KOPT-K1 (cell line): ENCODE measurements around the gene SLC44A1.
A peak's percentile ranks its signal among the peaks of the same experiment; 100 is the strongest.

Experiments used
- H3K27ac ChIP-seq: fragments of 200-600 bp; sonication (generic); 2 replicates; pipeline ENCODE4 v1.5.1; 2016; ENCODE audit warnings: antibody characterized with exemption, mild to moderate bottlenecking, low read depth, low read length; ENCODE audit not compliant: poor library complexity, severe bottlenecking
- H3K36me3 ChIP-seq: fragments of 200-600 bp; sonication (generic); 2 replicates; pipeline ENCODE4 v1.5.1; 2017; ENCODE audit warnings: antibody characterized with exemption, mild to moderate bottlenecking, low read length, moderate library complexity; ENCODE audit not compliant: insufficient read depth
- H3K9me3 ChIP-seq: fragments of 200-600 bp; sonication (generic); 2 replicates; pipeline ENCODE4 v1.5.1; 2017; ENCODE audit warnings: antibody characterized with exemption, low read length, mild to moderate bottlenecking; ENCODE audit not compliant: insufficient read depth, poor library complexity, severe bottlenecking

SLC44A1 gene

DNA sequence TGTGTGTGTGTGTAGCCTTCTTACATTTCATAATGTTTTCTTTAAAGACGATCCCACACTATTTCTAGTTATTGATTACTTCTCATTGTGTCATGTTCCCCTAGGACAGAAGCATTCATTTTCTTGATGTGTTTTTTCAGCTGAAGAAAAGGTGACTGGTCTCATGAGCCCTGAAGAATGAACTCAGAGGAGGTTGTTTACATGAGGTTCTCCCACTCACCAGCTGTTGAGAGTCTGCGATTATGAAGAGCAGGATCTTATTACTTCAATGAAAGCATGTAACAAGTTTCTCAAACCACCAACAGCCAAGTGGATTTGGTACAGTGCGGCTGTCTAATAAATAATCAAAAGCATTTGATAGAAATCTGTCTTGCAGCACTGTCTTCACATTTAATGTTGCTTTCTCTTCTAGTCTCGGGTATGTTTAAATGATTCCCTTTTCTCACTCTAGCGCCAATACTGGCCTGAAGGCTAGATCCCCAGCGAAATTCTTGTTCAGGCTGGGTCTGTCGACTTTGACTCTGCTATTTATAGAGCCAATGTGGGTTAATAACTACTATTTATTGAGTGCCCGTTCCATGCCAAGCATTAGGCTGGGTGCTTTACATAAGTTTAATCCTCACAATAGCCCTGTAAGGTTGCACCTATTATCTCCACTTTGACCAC, 193.8 kb downstream of the SLC44A1 start:
- Histone ChIP-seq H3K9me3 (no peaks in the 10 kb centered on the region), H3K36me3 (no peaks in the 10 kb centered on the region), H3K27ac (no peak overlapping the region)

DNA sequence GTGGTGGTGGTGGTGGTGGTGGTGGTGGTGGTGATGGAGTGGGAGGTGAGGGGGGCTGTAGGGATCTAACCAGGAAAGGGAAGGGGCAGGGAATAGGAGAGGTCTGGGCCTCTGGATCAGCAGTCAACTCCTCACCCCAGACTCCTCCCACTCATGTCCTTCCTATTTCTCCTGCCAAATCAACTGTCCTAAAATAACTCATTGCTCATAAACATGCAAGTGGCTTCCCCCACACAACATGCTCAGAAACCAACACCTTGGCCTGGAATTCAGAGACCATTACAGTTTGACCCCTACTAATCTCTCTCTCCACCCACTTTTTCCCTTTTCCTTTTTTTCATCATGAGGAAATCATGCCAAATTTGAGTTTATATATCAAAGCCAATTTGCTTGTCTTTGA, 195.0 kb downstream of the SLC44A1 start:
- H3K36me3 ChIP-seq = no peaks in the 10 kb centered on the region
- no peaks in the 10 kb centered on the region for H3K9me3 ChIP-seq
- H3K27ac ChIP-seq = no peak overlapping the region

DNA sequence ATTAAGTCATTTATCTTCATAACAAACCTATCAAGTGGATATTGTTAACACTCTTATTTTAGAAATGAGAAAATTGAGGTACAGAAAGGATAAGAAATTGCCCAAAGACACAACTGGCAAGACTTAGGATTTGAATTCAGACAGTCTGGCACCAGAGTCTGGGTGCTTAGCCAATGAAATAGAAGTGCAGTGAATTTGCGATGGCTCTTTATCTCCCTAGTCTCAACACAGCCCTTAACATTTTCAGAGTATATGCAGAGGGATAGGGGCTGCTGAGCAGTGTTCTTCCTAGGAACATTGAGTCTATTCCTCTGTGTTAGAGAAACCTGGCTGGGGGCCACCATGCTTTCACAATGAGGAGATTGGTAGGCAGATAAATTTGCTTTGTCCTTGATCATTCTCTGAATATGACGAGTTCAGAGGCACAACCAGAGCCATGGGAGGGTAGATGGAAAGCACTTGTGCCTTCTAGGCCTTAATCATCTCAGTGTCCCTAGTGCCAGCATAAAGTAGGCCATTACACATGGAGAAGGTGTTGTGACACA, 197.2 kb downstream of the SLC44A1 start:
- H3K36me3 ChIP-seq = no peaks in the 10 kb centered on the region
- H3K27ac ChIP-seq = no peak overlapping the region
- H3K9me3 ChIP-seq = no peaks in the 10 kb centered on the region

DNA sequence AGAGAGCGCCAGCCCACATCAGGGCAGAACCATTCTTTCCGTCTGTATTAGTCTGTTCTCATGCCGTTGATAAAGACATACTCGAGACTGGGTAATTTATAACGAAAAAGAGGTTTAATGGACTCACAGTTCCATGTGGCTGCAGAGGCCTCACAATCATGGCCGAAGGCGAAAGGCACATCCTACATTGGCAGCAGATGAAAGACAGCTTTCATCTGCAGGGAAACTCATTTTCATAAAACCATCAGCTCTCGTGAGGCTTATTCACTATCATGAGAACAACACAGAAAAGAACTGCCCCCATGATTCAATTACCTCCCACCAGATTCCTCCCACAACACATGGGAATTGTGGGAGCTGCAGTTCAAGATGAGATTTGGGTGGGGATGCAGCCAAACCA, 198.7 kb downstream of the SLC44A1 start:
- H3K27ac ChIP-seq = no peak overlapping the region
- H3K9me3 ChIP-seq = no peaks in the 10 kb centered on the region
- no peaks in the 10 kb centered on the region for H3K36me3 ChIP-seq

DNA sequence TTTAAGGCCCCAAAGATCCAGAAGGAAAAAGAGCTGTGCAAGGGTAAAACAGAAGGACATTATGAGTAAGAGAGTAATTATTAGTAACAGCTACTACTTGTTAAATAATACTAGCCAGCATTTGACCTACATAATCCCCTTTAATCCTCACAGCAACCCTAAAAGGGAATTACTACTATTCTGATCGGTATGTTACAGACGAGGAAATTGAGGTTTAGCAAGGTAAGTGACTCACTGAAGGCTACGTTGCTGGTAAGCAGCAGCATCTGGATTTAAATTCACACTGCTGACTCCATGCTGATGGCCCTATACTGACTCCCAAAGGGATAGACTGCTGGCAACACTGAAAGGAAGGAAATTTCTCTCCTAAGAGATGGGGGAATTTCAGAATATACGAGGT, 199.7 kb downstream of the SLC44A1 start:
- Histone ChIP-seq H3K27ac (no peak overlapping the region), H3K36me3 (no peaks in the 10 kb centered on the region), H3K9me3 (no peaks in the 10 kb centered on the region)

DNA sequence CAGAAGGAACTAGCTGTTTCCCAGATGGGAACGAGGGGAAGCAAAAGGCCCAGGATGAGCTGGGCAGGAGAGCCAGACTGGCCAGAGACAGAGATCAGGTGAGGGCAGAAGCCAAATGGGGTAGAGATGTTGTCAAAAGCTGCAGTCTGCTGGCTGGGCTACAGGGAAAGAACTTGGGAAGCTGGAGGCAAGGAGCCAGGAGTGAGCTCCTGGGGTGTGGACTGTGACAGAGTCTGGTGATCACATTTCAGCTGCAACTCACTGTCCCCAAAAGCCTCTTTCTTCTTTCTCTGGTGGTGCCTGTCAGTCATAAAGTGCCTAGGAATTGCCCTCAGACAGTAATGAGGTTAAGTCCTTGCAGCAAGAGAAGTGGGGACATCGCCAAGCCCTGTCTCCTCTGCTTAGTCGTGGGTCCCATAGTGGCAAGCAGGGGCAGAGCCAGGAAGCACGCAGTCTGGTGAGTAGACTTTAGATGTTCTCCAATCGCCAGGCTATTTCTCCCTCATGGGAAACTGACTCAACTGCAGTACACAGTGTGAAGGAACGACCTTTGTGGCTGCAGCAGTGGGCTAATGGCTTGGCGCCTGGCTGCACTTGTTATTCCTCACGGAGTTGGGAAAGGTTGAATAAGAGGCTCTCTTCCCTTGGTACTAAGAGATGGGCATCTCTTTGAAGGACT, 200.9 kb downstream of the SLC44A1 start:
- Histone ChIP-seq H3K36me3 (no peaks in the 10 kb centered on the region), H3K9me3 (no peaks in the 10 kb centered on the region), H3K27ac (no peak overlapping the region)

DNA sequence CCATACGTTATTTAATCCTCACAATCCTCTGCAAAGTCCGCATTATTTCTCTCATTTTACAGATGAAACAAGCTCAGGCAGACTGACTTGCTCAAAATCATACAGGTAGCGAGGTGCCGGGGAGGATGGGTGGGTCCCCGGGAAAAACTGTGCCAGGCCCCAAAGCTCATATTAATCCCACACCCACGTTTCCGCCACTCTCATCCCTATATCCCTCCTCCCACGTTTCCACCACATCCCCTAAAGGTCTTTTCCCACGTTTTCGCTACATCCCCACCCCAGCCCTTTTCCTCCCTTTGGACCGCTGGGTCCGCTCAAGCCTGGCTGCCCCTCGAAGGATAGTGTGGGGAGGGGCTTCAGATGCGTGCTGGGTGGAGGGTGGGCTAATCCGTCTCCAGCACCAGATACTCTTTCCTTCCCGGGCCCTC, 202.9 kb downstream of the SLC44A1 start:
- Histone ChIP-seq H3K36me3 (no peaks in the 10 kb centered on the region), H3K9me3 (no peaks in the 10 kb centered on the region), H3K27ac (peak overlapping the region; percentile 60)

DNA sequence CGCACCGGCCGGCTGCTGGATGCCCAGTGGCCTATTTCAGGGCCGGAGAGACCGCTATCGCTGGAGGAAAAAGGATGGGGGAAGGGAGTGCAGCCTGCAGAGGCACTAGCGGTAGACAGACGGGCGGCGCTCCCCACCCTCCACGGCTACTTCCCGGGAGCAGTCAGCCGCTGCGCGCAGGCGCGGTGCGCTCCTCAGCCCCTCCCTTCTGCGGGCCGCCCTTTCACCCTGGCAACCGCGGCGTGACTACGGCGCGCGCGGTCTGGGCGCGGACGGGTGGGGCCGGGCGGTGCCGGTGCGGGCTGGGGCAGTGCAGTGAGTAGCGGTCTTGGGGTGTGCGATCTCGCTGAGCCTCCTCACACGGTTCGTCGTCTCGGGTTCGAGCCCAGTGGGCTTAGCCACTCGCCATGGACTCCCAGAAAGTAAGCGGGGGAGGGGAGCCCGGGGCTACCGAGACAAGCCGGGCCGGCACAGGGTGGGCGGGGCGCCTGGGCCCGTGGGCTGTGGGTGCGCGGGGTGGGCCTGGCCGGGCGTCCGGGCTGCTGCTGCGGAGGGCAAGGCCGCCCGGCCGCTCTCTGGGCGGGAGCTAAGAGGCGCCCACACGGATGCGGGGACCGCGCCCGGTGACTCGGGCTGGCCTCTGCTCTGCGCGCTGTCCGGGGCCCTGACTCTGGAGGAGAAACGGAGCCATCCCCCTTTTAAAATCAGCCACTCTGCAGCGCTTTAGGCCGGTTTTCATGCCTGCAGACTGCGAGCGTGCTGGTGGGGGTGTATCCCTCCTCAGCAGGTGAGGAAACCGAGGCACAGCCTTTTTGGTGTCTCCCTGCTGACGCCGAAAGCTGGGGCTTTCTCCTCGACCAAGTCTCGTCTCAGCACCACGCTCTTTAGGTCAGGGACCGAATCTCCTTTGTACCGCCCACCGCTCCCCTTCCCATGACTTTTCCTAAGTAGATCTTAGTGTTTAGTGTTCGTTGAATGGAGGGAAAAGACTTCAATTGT, 203.7 kb downstream of the SLC44A1 start, which contains the start of gene FSD1L:
FSD1L (plus strand) TSS at position 221 of the 999 bp plus-strand sequence; CDS start at position 408, 187 bp downstream.
- no peaks in the 10 kb centered on the region for H3K36me3 ChIP-seq
- peak within 1 kb of the TSS; percentile 60 for H3K27ac ChIP-seq
- H3K9me3 ChIP-seq = no peaks in the 10 kb centered on the region

DNA sequence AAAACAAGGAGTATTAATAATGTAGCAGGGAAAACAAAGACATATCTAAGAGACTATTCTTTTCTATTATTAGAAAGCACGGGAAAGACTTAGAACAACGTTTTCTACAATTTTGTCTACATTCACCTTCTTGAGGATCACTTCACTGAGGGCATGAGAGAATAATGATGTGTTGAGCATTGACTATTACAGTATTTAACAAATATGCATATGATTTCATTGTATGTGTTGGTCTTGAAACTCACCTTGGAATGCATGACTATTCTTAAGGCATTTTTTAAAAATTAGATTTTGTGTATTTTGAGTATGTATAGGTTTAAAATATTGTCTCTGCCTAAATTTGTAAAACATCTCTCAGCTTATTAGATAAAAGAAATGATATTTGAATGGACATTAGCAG, 204.6 kb downstream of the SLC44A1 start:
- Histone ChIP-seq H3K36me3 (no peaks in the 10 kb centered on the region), H3K9me3 (no peaks in the 10 kb centered on the region), H3K27ac (no peak overlapping the region)

DNA sequence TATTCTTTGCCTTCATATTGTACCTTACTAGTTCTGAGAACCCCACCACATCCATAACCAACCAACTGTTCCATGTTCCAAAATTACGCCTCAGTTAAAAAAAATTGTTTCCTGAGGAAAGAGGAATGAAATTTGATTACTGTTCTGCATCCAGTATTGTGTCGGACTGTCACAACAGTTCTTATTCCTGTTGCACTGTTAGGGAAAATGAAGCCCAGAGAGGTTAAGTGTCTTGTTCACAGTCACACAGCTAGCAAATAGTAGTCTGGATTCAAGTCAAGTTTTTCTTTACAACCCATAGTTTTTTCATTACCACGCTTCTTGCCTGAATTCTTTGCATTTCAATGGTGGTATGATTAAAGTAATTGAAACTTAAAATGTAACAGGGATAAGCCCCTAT, 207.7 kb downstream of the SLC44A1 start:
- Histone ChIP-seq H3K36me3 (no peaks in the 10 kb centered on the region), H3K27ac (no peak overlapping the region), H3K9me3 (peaks cover 3% of the 10 kb centered on the region)

DNA sequence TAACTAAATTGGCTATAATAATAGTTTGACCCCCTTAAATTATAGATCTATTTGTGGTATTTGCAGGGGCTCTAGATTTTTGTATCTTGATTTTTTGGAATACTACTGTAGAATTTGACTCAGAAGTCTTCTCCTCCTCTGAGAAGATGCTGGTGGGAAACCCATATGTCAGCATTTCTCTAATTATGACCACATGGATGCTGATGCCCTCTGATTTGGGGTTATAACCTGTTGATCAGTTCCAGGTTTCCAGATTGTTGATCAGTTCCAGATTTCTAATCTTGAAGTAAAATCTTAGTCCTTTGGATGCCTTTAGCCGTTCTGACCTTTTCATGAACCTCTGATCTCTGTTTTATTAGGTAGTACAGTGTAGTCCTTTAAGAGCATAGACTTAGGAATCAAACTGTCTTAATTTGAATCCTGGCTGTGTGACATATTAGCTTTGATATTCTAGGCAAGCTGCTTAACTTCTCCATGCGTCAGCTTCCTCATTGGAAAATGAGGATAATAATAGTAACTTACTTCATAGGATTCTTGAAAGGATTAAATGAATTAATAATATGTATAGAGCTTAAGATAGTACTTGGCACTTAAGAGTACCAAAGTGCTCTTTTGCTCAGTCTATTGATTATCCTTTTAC, 211.5 kb downstream of the SLC44A1 start:
- Histone ChIP-seq H3K27ac (no peak overlapping the region), H3K36me3 (no peaks in the 10 kb centered on the region; the same call in 1 of the 2 replicates), H3K9me3 (peaks cover 23% of the 10 kb centered on the region)

DNA sequence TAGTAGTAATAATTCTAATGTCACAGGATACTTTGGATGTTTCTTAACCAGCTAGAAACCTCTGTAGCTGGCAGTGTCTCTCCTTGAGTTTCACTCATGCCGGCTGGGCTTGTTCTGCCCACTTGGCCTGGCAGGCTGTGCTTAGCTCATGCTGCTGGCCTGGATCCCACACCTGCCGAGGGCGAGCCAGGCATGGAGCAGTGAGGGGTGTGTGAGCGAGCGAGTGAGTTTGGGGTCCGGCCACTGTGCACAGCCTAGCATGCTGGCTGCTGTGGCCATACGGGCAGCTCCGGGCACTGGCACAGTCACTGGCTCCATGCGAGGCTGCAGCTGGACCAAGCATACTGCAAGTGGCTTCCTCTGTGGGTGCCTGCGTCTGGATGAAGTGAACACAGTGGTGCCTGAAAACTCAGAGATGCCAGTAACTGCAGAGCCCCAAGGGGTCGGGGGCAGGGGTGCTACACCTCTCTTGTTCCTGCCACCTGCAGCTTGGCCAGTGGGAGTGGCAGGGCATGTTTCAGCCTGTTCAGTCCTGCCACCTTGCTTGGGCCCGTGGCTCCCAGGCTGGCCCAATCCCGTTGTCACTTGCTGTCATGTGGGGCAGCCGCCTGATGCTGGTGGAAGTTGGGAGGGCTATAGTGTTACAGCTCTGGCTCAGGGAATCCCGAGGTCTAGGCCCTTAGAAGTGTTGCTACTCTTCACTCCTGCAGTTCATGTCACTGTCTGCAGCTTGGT, 213.3 kb downstream of the SLC44A1 start:
- peaks cover 23% of the 10 kb centered on the region for H3K9me3 ChIP-seq
- no peak overlapping the region for H3K27ac ChIP-seq
- H3K36me3 ChIP-seq = no peaks in the 10 kb centered on the region; the same call in 1 of the 2 replicates

DNA sequence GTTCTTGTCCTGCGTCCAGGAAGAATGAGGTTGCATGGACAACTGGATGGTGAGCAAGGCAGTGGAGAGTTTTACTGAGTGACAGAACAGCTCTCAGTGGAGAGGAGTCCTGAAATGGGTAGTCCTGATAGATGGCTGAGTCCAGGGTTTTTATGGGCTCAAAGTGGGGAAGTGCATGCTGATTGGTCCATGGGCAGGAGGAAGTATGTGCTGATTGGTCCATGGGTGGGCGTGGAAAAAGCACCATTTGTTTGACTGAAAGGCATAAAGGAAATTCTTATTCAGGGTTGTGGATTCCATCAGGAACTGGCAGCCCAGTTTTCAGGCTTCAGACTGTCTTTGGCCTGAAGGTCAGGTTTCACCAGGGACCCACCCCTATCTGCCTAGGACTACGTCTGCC, 214.0 kb downstream of the SLC44A1 start:
- no peak overlapping the region for H3K27ac ChIP-seq
- peaks cover 23% of the 10 kb centered on the region for H3K9me3 ChIP-seq
- no peaks in the 10 kb centered on the region; the same call in 1 of the 2 replicates for H3K36me3 ChIP-seq

DNA sequence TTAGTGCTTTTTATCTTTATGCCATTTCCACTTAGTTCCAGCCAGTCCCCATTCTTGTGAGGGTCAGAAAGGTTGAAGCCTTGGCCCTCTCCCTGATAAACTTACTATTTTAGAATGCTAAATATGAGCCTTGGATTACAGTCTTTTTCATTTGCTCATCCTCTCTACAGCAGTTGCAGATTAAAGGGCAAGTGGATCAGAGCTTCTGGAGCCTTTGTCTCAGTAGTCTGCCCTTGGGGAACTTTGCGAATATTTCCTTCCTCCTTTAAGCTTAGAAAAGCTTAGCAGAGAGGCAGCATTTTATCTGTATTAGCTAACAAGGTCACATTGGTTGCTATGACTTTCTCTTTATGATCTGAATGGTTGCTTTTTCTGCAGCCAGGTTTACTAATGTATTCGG, 214.9 kb downstream of the SLC44A1 start:
- Histone ChIP-seq H3K36me3 (no peaks in the 10 kb centered on the region; the same call in 1 of the 2 replicates), H3K9me3 (peaks cover 23% of the 10 kb centered on the region), H3K27ac (no peak overlapping the region)
